HG03520 (cell line): Measurements from ENCODE around the gene MYRF.
A peak's percentile ranks its signal among the peaks of the same experiment; 100 is the strongest.

ENCODE experiments used
- ATAC-seq: cut with Tn5 transposase; IDR thresholded peaks from one replicate; pipeline ENCODE4 v1.9.1; 2021; ENCODE audit warnings: mild to moderate bottlenecking, moderate library complexity; ENCODE audit not compliant: unreplicated experiment

MYRF gene

GRCh38 chr11:61814958-61815789 lies 62.7 kb downstream of the MYRF start:
- peak; percentile 38 for ATAC-seq

GRCh38 chr11:61815790-61816735 lies 63.6 kb downstream of the MYRF start:
- ATAC-seq, result no peak

GRCh38 chr11:61816736-61817455 lies 64.5 kb downstream of the MYRF start, which contains the start of gene FADS1:
FADS1 (minus strand) TSS chr11:61817003; CDS start chr11:61816929, 74 bp downstream.
- no peak for ATAC-seq

- no peak for ATAC-seq
These were observed 65.2 kb downstream of the MYRF start for GRCh38 chr11:61817471-61818202.

- ATAC-seq, result no peak
These were observed 67.7 kb downstream of the MYRF start for GRCh38 chr11:61820174-61820573.

GRCh38 chr11:61826930-61827570 lies 74.6 kb downstream of the MYRF start:
- peak; percentile 6 for ATAC-seq

GRCh38 chr11:61827571-61828378 lies 75.3 kb downstream of the MYRF start, which contains the start of gene FADS2:
FADS2 (plus strand) TSS chr11:61828300; CDS start chr11:61828391, 91 bp downstream.
- peak; percentile 72 for ATAC-seq

- ATAC-seq, result no peak
These were observed 75.9 kb downstream of the MYRF start for GRCh38 chr11:61828379-61828628.

GRCh38 chr11:61828629-61829407 lies 76.4 kb downstream of the MYRF start:
- ATAC-seq, result no peak

GRCh38 chr11:61829806-61830205 lies 77.4 kb downstream of the MYRF start:
- no peak for ATAC-seq

GRCh38 chr11:61830237-61831105 lies 78.0 kb downstream of the MYRF start:
- ATAC-seq, result no peak

GRCh38 chr11:61832207-61832606 lies 79.8 kb downstream of the MYRF start:
- ATAC-seq, result no peak

- ATAC-seq, result no peak
These were observed 80.3 kb downstream of the MYRF start for GRCh38 chr11:61832754-61833153.

GRCh38 chr11:61833471-61833870 lies 81.0 kb downstream of the MYRF start:
- no peak for ATAC-seq

GRCh38 chr11:61833926-61834277 lies 81.5 kb downstream of the MYRF start:
- ATAC-seq, result no peak

- ATAC-seq, result peak; percentile 88
These were observed 82.0 kb downstream of the MYRF start for GRCh38 chr11:61834278-61835048.

GRCh38 chr11:61836193-61836592 lies 83.8 kb downstream of the MYRF start:
- no peak for ATAC-seq
